ENCODE results near the gene EIF6.

The EIF6 gene

DNA sequence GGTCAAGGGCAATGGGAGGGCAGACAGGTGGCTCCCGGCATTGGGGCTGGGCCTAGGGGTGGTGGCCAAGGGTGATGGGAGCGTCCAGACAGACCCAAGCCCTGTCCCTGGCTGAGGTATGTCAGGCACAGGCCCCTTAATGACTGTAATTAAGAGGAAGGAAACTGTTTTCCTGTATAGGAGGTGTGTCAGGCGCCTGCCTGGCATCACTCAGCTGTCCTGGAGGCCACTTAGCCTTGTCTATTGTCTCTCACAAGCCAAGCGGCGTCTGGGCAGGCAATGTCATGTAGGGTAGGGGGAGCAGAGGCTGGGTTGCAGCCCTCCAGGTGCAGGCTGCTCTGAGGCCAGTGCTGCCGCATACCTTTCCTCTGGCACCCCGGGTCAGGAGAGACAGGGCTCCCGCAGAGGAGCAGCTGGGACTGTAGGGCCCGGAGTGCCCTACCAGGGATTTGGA lies 11.6 kb upstream of the EIF6 start:
- TF ChIP-seq SPI1 (IDR thresholded peaks at IDR 0.05; ENCODE audit: low read depth, low read length), result no peak
- TF ChIP-seq POU2F2 (IDR thresholded peaks at IDR 0.05; ENCODE audit: low read depth, low read length), result no peak
- TF ChIP-seq TAF1 (IDR thresholded peaks at IDR 0.05; ENCODE audit: low read depth, low read length), result no peak
- no peak for TF ChIP-seq POLR2AphosphoS5 (IDR thresholded peaks at IDR 0.05; ENCODE audit: low read depth, low read length)
- no peak for TF ChIP-seq PAX5 (IDR thresholded peaks at IDR 0.05; ENCODE audit: insufficient read depth, low read length, severe bottlenecking)
- no peak for TF ChIP-seq POLR2A (IDR thresholded peaks at IDR 0.05; ENCODE audit: low read depth, low read length)
- no peak for FAIRE-seq
- DNase-seq (ENCODE audit: insufficient read length, low spot score), result no peak

- TF ChIP-seq POU2F2 (IDR thresholded peaks at IDR 0.05; ENCODE audit: low read depth, low read length) (no peak), POLR2A (IDR thresholded peaks at IDR 0.05; ENCODE audit: low read depth, low read length) (no peak), SPI1 (IDR thresholded peaks at IDR 0.05; ENCODE audit: low read depth, low read length) (no peak), PAX5 (IDR thresholded peaks at IDR 0.05; ENCODE audit: insufficient read depth, low read length, severe bottlenecking) (no peak), POLR2AphosphoS5 (IDR thresholded peaks at IDR 0.05; ENCODE audit: low read depth, low read length) (no peak), TAF1 (IDR thresholded peaks at IDR 0.05; ENCODE audit: low read depth, low read length) (no peak)
- DNase-seq (ENCODE audit: insufficient read length, low spot score), result no peak
- no peak for FAIRE-seq
These were observed 11.1 kb upstream of the EIF6 start for GRCh38 chr20:35295674-35296073.

DNA sequence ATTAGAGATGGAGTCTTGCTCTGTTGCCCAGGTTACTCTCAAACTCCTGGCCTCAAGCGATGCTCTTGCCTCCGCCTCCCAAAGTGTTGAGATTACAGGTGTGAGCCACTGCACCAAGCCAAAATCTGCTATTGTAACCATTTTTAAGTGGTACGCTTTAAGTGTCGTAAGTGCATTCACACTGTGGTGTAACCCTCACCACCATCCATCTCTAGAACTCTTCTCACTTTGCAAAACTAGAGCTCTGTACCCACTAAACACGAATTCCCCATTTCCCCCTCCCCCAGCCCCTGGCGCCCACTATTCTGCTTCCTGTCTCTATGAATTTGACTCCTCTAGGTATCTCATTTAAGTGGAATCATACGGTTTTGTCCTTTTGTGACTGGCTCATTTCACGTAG lies 10.5 kb upstream of the EIF6 start:
- no peak for FAIRE-seq
- no peak for DNase-seq (ENCODE audit: insufficient read length, low spot score)
- TF ChIP-seq SPI1 (IDR thresholded peaks at IDR 0.05; ENCODE audit: low read depth, low read length), result no peak

GRCh38 chr20:35294293-35294685 lies 9.7 kb upstream of the EIF6 start:
- no peak for TF ChIP-seq POLR2A (IDR thresholded peaks at IDR 0.05; ENCODE audit: low read depth, low read length)
- TF ChIP-seq SPI1 (IDR thresholded peaks at IDR 0.05; ENCODE audit: low read depth, low read length), result no peak
- FAIRE-seq, result no peak

DNA sequence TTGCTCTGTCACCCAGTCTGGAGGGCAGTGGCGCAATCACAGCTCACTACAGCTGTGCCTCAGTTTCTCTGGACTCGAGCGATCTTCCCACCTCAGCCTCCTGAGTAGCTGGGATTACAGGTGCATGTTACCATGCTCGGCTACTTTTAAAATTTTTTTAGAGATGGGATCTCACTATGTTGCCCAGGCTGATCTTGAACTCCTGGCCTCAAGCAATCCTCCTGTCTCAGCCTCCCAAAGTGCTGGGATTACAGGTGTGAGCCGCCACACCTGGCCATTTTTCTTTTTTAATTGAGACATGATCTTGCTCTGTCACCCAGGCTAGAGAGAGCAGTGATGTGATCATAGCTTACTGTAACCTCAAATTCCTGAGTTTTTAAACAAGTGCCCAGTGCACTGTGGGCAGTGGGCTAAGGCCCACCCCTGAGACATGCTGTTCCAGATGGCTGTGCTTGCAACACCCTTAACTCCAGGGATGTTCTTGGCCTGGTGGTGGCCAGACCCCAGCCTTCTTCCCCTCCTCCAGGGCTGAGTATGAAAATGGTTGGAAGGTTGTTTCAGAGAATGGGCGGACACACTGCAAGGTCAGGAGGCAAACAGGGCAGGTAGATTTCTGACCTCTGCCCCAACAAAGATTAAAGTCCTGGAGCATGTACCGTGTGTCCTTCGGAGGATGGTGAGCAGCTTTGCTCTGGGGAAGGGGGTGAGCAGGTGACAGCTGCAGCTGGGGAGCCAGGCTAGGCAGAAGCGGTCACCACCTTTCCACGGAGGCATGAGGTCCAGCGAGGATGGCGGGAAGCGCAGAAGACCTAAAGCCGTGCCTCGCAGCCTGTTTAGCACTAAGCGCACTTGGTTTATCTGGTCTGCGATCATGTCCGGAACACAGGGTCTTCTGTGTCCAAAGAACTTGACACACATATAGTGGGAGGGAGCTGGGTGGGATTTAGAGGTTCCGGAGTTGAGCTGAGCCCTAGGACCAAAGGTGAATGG lies 9.0 kb upstream of the EIF6 start:
- FAIRE-seq (no peak), DNase-seq (ENCODE audit: insufficient read length, low spot score) (no peak)
- TF ChIP-seq PAX5 (IDR thresholded peaks at IDR 0.05; ENCODE audit: insufficient read depth, low read length, severe bottlenecking) (no peak), TAF1 (IDR thresholded peaks at IDR 0.05; ENCODE audit: low read depth, low read length) (no peak), SPI1 (IDR thresholded peaks at IDR 0.05; ENCODE audit: low read depth, low read length) (no peak), POLR2AphosphoS5 (IDR thresholded peaks at IDR 0.05; ENCODE audit: low read depth, low read length) (no peak), POU2F2 (IDR thresholded peaks at IDR 0.05; ENCODE audit: low read depth, low read length) (no peak), POLR2A (IDR thresholded peaks at IDR 0.05; ENCODE audit: low read depth, low read length) (no peak)

More at GRCh38 chr20:35294293-35294685, 9.7 kb upstream of the EIF6 start:
- DNase-seq (ENCODE audit: insufficient read length, low spot score), result no peak

GRCh38 chr20:35292504-35293285 lies 8.1 kb upstream of the EIF6 start:
- DNase-seq (ENCODE audit: insufficient read length, low spot score) (no peak), FAIRE-seq (no peak)
- TF ChIP-seq PAX5 (IDR thresholded peaks at IDR 0.05; ENCODE audit: insufficient read depth, low read length, severe bottlenecking) (no peak), TAF1 (IDR thresholded peaks at IDR 0.05; ENCODE audit: low read depth, low read length) (no peak)

DNA sequence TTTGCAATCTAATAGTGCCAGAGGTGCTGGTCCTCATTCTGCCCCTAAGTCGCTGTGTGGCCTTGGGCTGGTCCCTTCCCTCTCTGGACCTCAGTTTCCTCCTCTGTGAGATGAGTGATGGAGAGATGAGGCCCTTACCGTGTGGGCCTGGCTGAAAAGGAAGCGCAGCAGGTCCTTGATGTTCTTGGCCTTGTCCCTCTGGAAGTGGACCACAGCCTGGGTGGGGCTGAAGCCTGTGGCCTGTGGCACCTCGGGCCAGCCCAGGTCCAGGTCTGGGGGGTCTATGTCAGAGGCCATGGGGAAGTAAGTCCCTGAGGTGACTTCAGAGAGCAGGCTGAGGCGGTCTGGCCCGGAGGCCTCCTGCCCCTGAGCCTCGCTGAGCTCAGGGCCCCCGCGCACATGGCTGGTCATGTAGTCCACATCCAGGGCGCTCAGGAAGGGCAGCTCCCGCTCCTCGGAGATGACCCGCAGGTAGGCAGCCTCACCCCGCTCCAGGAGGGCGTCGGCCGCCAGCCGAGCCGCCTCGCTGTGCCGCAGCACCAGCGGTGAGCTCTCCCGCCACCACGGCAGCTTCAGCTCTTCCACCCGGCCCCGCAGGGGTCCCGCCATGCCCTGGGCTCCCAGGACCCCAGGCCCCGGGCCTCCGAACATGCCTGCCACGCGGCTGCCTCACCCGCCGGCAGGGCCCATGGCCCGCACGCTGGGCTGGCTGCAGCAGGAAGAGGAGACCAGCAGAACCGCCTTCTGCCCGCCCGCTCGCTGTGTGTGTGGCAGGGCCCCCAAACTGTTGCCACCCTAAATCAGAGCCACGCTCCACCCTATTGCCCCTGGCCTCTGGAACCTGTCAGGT lies 7.3 kb upstream of the EIF6 start, which contains the start of gene FAM83C:
Gene FAM83C, minus strand, starts transcription at position 772 of the 850 bp plus-strand sequence. Its CDS starts 121 bp downstream, at position 651.
- FAIRE-seq, result no peak
- no peak for TF ChIP-seq POU2F2 (IDR thresholded peaks at IDR 0.05; ENCODE audit: low read depth, low read length)
- TF ChIP-seq TAF1 (IDR thresholded peaks at IDR 0.05; ENCODE audit: low read depth, low read length), result no peak
- TF ChIP-seq POLR2AphosphoS5 (IDR thresholded peaks at IDR 0.05; ENCODE audit: low read depth, low read length), result no peak
- no peak for TF ChIP-seq SPI1 (IDR thresholded peaks at IDR 0.05; ENCODE audit: low read depth, low read length)
- no peak for TF ChIP-seq POLR2A (IDR thresholded peaks at IDR 0.05; ENCODE audit: low read depth, low read length)
- TF ChIP-seq PAX5 (IDR thresholded peaks at IDR 0.05; ENCODE audit: insufficient read depth, low read length, severe bottlenecking), result no peak
- DNase-seq (ENCODE audit: insufficient read length, low spot score), result no peak

DNA sequence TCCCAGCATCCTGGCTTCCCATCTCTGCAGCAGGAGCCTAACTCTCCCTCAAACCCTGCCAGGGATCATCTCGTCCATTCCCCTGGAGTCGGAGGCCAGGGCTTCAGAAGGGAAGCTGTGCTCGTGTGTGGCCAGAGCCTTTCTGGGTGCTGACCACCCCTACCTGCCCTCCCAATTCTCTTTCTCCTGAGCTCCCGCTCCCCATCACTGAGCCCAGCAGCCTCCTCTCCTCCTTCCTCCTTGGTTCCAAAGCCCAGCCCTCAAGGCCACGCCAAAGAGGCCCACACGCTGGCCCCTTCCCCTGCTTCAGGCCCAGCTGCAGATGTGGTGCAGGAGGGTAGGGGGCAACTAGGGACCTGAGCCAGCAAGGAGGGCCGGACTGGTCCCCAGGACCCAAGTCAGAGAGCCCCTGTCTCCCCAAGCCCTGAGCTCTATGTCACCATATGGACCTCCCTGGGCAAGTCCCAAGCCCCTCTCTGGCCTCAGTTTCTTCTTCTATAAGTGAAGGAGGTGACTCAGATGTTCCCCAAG lies 6.4 kb upstream of the EIF6 start:
- no peak for TF ChIP-seq SPI1 (IDR thresholded peaks at IDR 0.05; ENCODE audit: low read depth, low read length)
- TF ChIP-seq POLR2AphosphoS5 (IDR thresholded peaks at IDR 0.05; ENCODE audit: low read depth, low read length), result no peak
- no peak for TF ChIP-seq TAF1 (IDR thresholded peaks at IDR 0.05; ENCODE audit: low read depth, low read length)
- TF ChIP-seq POLR2A (IDR thresholded peaks at IDR 0.05; ENCODE audit: low read depth, low read length), result no peak
- TF ChIP-seq PAX5 (IDR thresholded peaks at IDR 0.05; ENCODE audit: insufficient read depth, low read length, severe bottlenecking), result no peak
- no peak for TF ChIP-seq POU2F2 (IDR thresholded peaks at IDR 0.05; ENCODE audit: low read depth, low read length)
- DNase-seq (ENCODE audit: insufficient read length, low spot score) (no peak), FAIRE-seq (no peak)

All from GM12891 (cell line).